WTC11 (cell line): Measurements from ENCODE around the gene CPD. TPM values are rescaled to one million over a fixed set of nuclear protein-coding genes. Genes with fewer than 3 reads are reported as not detected.
A peak's percentile ranks its signal among the peaks of the same experiment; 100 is the strongest.

Source experiments
- ATAC-seq: fragments of 200-7000 bp; cut with Tn5 transposase; 2 replicates; pipeline ENCODE4 v1.10.0; 2021; ENCODE audit warnings: mild to moderate bottlenecking, moderate library complexity
- CTCF ChIA-PET: fragments of 300-600 bp; sonication (Branson Sonifier 250); formaldehyde crosslinking; loops from one replicate; lab custom pipeline; 2021; ENCODE audit warnings: antibody characterized with exemption; lab: Charles Lee
- POLR2A ChIA-PET: fragments of 350-600 bp; sonication (Branson Sonifier 250); formaldehyde crosslinking; loops from one replicate; lab custom pipeline; 2021; ENCODE audit warnings: antibody characterized with exemption; lab: Charles Lee
- DNase-seq: peaks from one replicate; pipeline ENCODE4 v3.0.0; 2021; ENCODE audit warnings: low spot score
- H3K27ac Mint-ChIP-seq: 2 replicates; pipeline ENCODE4 v1.8.0; 2021; ENCODE audit warnings: mixed read lengths
- H3K27me3 Mint-ChIP-seq: 2 replicates; pipeline ENCODE4 v1.8.0; 2021; ENCODE audit warnings: low read depth, mild to moderate bottlenecking, moderate library complexity, mixed read lengths
- H3K36me3 Mint-ChIP-seq: 2 replicates; pipeline ENCODE4 v1.8.0; 2021; ENCODE audit warnings: mixed read lengths
- H3K4me1 Mint-ChIP-seq: 2 replicates; pipeline ENCODE4 v1.8.0; 2022; ENCODE audit warnings: mixed read lengths
- H3K4me3 Mint-ChIP-seq: 2 replicates; pipeline ENCODE4 v1.8.0; 2021; ENCODE audit warnings: mild to moderate bottlenecking, moderate library complexity, mixed read lengths
- H3K9me3 Mint-ChIP-seq: 2 replicates; pipeline ENCODE4 v1.8.0; 2021; ENCODE audit warnings: mixed read lengths
- ARID4B ChIP-seq: sonication (generic); formaldehyde crosslinking; IDR thresholded peaks from 2 replicates; pipeline ENCODE4 v1.8.0; 2023; ENCODE audit warnings: missing genetic modification reagents, mild to moderate bottlenecking, borderline replicate concordance
- E2F1 ChIP-seq: sonication (generic); formaldehyde crosslinking; IDR thresholded peaks from 2 replicates; pipeline ENCODE4 v1.8.0; 2022; ENCODE audit warnings: mild to moderate bottlenecking, missing genetic modification reagents
- ESRRA ChIP-seq: sonication (generic); formaldehyde crosslinking; IDR thresholded peaks from 2 replicates; pipeline ENCODE4 v1.8.1; 2022; ENCODE audit warnings: mild to moderate bottlenecking, missing genetic modification reagents, borderline replicate concordance
- ETV6 ChIP-seq: sonication (generic); formaldehyde crosslinking; IDR thresholded peaks from 2 replicates; pipeline ENCODE4 v1.8.1; 2022; ENCODE audit warnings: mild to moderate bottlenecking, missing genetic modification reagents
- GTF2I ChIP-seq: fragments of 250-450 bp; sonication (Bioruptor Pico); conservative IDR thresholded peaks from 2 replicates; pipeline ENCODE4 v1.4.0; 2021; ENCODE audit warnings: mild to moderate bottlenecking
- HMGA2 ChIP-seq: fragments of 250-450 bp; sonication (Bioruptor Pico); IDR thresholded peaks from 2 replicates; pipeline ENCODE4 v1.4.0; 2021; ENCODE audit warnings: mild to moderate bottlenecking, moderate library complexity
- IRF1 ChIP-seq: sonication (generic); formaldehyde crosslinking; IDR thresholded peaks from 2 replicates; pipeline ENCODE4 v1.8.0; 2023; ENCODE audit warnings: missing genetic modification reagents
- NFE2L1 ChIP-seq: sonication (generic); formaldehyde crosslinking; IDR thresholded peaks from 2 replicates; pipeline ENCODE4 v1.8.1; 2023; ENCODE audit warnings: missing genetic modification reagents
- RELA ChIP-seq: sonication (generic); formaldehyde crosslinking; IDR thresholded peaks from 2 replicates; pipeline ENCODE4 v1.8.1; 2022; ENCODE audit warnings: missing genetic modification reagents, mild to moderate bottlenecking, borderline replicate concordance
- SOX15 ChIP-seq: fragments of 250-450 bp; sonication (Bioruptor Pico); IDR thresholded peaks from 2 replicates; pipeline ENCODE4 v1.9.0; 2021; ENCODE audit warnings: mild to moderate bottlenecking
- SP1 ChIP-seq: sonication (generic); formaldehyde crosslinking; conservative IDR thresholded peaks from 2 replicates; pipeline ENCODE4 v1.8.1; 2022; ENCODE audit warnings: missing genetic modification reagents
- USF1 ChIP-seq: sonication (generic); formaldehyde crosslinking; IDR thresholded peaks from 2 replicates; pipeline ENCODE4 v1.8.0; 2022; ENCODE audit warnings: mild to moderate bottlenecking, missing genetic modification reagents
- ZBTB21 ChIP-seq: sonication (generic); formaldehyde crosslinking; IDR thresholded peaks from 2 replicates; pipeline ENCODE4 v1.8.1; 2023; ENCODE audit warnings: mild to moderate bottlenecking, missing genetic modification reagents, borderline replicate concordance
- ZNF121 ChIP-seq: sonication (generic); formaldehyde crosslinking; IDR thresholded peaks from 2 replicates; pipeline ENCODE4 v1.8.0; 2023; ENCODE audit warnings: missing genetic modification reagents
- ZNF512 ChIP-seq: sonication (generic); formaldehyde crosslinking; IDR thresholded peaks from 2 replicates; pipeline ENCODE4 v1.8.1; 2022; ENCODE audit warnings: missing genetic modification reagents, borderline replicate concordance
- total RNA-seq: library from RNA; stranded (reverse); gene quantifications from 3 replicates; pipeline ENCODE4 v1.2.3, GENCODE V29; 2021
- TF ChIP-seq, protein P1 (sequence below): sonication (generic); formaldehyde crosslinking; IDR thresholded peaks from 2 replicates; pipeline ENCODE4 v1.8.0; 2022; ENCODE audit warnings: mild to moderate bottlenecking, missing genetic modification reagents

Gene CPD
- total RNA-seq, 1 experiment from 2014 or later = 36.1 TPM

DNA sequence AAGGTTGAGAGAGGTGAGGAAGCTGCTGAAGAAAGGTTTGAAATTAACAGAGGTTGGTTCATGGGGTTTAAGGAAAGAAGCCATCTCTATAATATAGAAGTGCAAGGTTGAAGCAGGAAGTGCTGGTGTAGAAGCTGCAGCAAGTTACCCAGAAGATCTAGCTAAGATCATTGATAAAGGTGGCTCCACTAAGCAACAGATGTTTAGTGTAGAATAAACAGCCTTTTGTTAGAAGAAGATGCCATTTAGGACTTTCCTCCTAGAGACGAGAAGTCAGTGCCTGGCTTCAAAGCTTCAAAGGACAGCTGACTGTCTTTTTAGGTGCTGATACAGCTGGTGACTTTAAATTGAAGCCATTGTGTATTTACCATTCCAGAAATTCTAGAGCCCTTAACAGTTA, 127.8 kb downstream of the CPD start:
- no peak overlapping the region for H3K4me3 Mint-ChIP-seq
- peaks cover 8% of the 10 kb centered on the region for H3K4me1 Mint-ChIP-seq
- ATAC-seq = no peak
- no peaks in the 10 kb centered on the region for H3K27me3 Mint-ChIP-seq
- no peaks in the 10 kb centered on the region for H3K9me3 Mint-ChIP-seq
- no peak for DNase-seq
- TF ChIP-seq ZBTB21 (CRISPR knock-in tag) (no peak), HMGA2 (CRISPR knock-in tag) (no peak), ETV6 (CRISPR knock-in tag) (no peak), ARID4B (no peak), ESRRA (CRISPR knock-in tag) (no peak), RELA (no peak), SOX15 (no peak), E2F1 (no peak), GTF2I (CRISPR knock-in tag) (no peak), SP1 (CRISPR knock-in tag) (no peak)
- TF ChIP-seq, protein P1, sequence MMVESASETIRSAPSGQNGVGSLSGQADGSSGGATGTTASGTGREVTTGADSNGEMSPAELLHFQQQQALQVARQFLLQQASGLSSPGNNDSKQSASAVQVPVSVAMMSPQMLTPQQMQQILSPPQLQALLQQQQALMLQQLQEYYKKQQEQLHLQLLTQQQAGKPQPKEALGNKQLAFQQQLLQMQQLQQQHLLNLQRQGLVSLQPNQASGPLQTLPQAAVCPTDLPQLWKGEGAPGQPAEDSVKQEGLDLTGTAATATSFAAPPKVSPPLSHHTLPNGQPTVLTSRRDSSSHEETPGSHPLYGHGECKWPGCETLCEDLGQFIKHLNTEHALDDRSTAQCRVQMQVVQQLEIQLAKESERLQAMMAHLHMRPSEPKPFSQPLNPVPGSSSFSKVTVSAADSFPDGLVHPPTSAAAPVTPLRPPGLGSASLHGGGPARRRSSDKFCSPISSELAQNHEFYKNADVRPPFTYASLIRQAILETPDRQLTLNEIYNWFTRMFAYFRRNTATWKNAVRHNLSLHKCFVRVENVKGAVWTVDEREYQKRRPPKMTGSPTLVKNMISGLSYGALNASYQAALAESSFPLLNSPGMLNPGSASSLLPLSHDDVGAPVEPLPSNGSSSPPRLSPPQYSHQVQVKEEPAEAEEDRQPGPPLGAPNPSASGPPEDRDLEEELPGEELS (CRISPR knock-in tag) = no peak
- peaks cover 41% of the 10 kb centered on the region for H3K36me3 Mint-ChIP-seq
- POLR2A ChIA-PET = no interaction called here
- peak overlapping the region; percentile 30 for H3K27ac Mint-ChIP-seq
- CTCF ChIA-PET = interaction anchor here (1.5 kb wide), 1 partner anchor 209 kb away, joined by 4 read pairs; no protein-coding TSS in a partner anchor

GRCh38 chr17:30513346-30513745, 134.6 kb downstream of the CPD start:
- Mint-ChIP-seq H3K4me1 (no peaks in the 10 kb centered on the region), H3K27ac (no peak overlapping the region), H3K27me3 (no peaks in the 10 kb centered on the region)
- TF ChIP-seq NFE2L1 (CRISPR knock-in tag) = no peak
- no peak for TF ChIP-seq IRF1 (CRISPR knock-in tag)
- TF ChIP-seq USF1 (CRISPR knock-in tag) = no peak
- TF ChIP-seq ZNF121 (CRISPR knock-in tag) = 0 out of 2 replicates have a peak, but pooled peaks have one; percentile 37
- no peak for TF ChIP-seq ZNF512 (CRISPR knock-in tag)
- TF ChIP-seq, all 79 proteins: peak for 1
- no peak for ATAC-seq
- ChIA-PET CTCF (no interaction called here), POLR2A (no interaction called here)
- H3K4me3 Mint-ChIP-seq = no peak overlapping the region
- H3K9me3 Mint-ChIP-seq = no peaks in the 10 kb centered on the region
- peaks cover 4% of the 10 kb centered on the region; the same call in 1 of the 2 replicates for H3K36me3 Mint-ChIP-seq
- no peak for DNase-seq
